ENCODE data around the gene TMEM81.

Gene TMEM81, protein sequence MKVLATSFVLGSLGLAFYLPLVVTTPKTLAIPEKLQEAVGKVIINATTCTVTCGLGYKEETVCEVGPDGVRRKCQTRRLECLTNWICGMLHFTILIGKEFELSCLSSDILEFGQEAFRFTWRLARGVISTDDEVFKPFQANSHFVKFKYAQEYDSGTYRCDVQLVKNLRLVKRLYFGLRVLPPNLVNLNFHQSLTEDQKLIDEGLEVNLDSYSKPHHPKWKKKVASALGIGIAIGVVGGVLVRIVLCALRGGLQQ

GRCh38 chr1:205084360-205084759, at the start of gene TMEM81:
TMEM81 (minus strand) TSS chr1:205084460; CDS start chr1:205084320, 140 bp downstream.
- no peak for DNase-seq (ENCODE audit: low read depth in 2 of 2, low spot score in 1 of 2)

DNA sequence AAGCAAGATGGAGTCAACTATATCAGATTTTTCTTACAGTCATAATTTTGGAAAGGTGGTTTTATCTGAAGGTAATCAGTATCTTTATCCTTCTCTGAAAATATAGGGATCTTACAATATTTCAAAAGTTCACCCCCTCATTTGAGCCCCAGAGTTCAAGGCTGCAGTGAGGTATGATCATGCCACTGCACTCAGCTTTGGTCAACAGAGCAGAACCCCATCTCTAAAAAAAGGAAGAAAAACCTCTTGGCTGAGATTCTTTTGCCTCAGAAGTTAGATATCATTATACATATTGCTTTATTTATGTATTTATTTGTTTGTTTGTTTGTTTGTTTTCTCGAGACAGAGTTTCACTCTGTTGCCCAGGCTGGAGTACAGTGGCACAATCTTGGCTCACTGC, 49.0 kb upstream of the TMEM81 start:
- no peak for DNase-seq (ENCODE audit: low read depth in 2 of 2, low spot score in 1 of 2)

DNA sequence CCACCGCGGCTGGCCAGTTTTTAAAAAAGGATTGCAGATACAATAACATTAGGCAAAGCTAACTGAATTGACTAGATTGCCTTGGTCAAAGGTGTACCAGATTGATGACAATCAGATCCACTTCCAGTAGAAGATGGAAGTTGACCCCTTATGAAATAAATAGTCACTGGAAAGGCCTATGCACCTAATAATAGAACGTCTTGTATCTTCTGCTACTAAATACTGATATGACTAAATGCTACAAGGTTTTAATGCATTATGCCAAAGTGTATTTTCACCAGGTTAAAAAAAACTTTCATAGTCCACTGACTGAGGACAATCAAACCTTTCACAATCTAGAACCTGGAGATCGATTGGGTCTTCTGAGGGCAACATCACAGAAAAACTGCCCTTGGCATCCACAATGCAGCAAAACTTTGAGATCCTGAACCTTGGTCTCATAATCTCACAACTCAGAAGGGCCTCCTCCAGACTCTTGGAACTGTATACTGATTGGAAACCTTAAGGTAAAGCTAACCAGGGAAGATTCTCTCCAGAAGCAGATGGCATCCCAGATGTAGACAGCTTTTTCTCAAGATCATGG, 45.3 kb upstream of the TMEM81 start:
- DNase-seq (ENCODE audit: low read depth in 2 of 2, low spot score in 1 of 2), result no peak

DNA sequence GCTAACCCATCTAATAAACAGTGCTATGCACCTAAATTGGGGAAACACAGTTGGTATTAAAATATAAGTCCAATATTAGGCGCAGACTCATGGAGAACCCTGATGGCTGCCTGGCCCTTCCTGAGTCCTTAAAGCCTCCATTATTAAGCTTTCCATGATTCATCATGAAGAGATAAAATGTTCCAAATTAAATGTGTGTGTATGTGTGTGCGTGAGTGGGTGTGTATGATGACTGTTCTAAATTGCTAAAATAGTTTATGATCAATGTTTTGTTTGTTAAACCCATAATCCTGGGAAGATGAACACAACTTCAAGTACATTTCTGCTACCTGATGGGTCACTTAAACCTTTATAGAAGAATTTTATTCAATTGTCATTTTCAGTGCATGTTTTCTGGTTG, 43.8 kb upstream of the TMEM81 start:
- no peak for DNase-seq (ENCODE audit: low read depth in 2 of 2, low spot score in 1 of 2)

GRCh38 chr1:205127646-205128045, 43.4 kb upstream of the TMEM81 start:
- no peak for DNase-seq (ENCODE audit: low read depth in 2 of 2, low spot score in 1 of 2)

DNA sequence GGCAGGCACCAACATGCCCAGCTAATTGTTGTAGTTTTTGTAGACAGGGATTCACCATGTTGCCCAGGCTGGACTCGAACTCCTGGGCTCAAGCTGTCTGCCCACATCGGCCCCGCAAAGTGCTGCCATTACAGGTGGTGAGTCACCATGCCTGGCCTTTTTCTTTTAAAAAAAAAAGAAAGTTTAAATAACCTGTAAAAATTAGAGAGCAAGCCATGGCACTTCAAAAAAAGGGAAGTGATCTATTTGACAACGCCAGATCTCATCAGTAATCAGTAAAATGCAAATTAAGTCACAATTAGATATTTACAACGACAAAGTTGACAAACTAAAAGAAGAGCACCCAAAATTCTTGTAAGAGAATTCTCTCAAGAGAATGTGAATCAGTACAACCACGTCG, 40.5 kb upstream of the TMEM81 start:
- DNase-seq (ENCODE audit: low read depth in 2 of 2, low spot score in 1 of 2), result no peak

- no peak for DNase-seq (ENCODE audit: low read depth in 2 of 2, low spot score in 1 of 2)
These were observed 38.2 kb upstream of the TMEM81 start for GRCh38 chr1:205122489-205122882.

DNA sequence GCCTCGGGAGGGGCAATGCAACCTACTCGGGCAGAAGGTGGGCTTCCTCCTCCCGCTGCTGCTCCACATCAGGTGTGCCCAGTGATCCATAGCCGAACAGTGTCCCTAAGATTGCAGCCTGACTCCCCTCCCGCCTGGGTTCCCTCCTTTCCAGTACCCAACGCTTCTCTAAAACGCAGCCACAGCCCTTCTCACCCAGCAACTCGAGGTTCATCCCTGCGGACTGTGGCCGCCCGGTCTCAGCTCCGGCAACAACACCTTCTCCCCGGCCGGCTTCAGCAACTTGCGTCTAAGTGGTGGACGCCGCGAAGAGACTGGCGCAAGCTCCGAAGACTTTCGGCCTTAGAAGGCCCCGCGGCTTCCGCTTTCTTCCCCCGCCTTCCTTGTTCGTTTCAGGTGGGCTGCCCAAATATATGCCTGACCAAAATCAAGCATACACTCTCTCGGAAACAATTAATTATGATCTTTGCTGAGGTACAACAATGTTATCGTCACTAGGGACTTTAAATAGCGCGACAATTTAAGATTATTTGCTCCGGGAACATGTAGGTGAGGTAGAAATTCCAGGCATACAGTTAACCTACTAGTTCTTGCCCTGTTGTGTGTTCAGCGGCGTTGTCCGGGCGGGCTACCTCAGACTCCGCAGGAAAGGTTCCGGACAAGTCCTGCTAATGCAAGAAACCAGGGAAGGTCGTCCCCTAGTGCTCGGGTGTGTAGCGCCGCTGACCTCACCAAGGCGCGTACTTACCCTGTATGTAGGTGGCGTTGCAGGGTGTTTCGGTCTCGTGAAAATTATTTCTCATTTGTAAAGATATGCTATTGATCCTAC, 37.6 kb upstream of the TMEM81 start, which contains the start of gene RBBP5:
Gene RBBP5, minus strand, starts transcription at position 319 of the 829 bp plus-strand sequence. Its CDS starts 105 bp downstream, at position 214.
- peak; percentile 89 to 91 for DNase-seq (ENCODE audit: low read depth in 2 of 2, low spot score in 1 of 2)

- no peak for DNase-seq (ENCODE audit: low read depth in 2 of 2, low spot score in 1 of 2)
These were observed 34.5 kb upstream of the TMEM81 start for GRCh38 chr1:205118752-205119151.

DNA sequence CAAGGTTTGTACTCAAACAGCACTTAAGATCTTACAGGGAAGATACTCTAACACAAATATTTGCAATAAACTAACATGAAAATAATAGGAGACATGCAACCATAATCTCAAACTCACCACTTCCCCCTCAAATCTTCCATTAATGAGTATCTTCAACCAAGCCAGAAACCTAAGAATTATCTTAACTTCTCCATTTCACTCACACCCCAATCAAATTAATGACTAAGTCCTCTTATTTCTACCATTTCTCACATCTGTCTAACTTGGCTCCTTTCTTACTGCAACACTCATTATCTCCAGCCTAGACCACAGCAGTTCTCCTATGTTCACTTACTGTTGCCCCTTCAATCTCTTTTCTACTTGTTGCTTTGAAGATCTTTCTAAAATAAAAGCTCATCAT, 27.1 kb upstream of the TMEM81 start:
- no peak for DNase-seq (ENCODE audit: low read depth in 2 of 2, low spot score in 1 of 2)

DNA sequence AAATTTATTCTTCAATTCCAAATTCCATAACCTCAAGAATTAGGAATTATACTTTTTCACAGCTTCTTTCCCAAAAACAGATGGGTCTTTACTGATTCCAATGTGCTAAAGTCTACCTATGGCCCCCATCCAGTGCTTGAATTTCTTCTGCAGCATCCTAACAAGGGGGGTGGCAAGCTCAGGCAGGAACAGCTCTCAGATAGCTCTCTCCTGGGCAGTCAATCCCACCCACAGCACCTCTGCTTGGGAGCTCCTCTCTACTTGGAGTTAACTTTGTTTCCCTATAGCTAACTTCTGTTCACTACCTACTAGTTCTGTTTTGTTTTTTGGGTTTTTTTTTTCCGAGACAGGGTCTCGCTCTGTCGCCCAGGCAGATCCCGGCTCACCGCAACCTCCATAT, 25.5 kb upstream of the TMEM81 start:
- no peak for DNase-seq (ENCODE audit: low read depth in 2 of 2, low spot score in 1 of 2)

DNA sequence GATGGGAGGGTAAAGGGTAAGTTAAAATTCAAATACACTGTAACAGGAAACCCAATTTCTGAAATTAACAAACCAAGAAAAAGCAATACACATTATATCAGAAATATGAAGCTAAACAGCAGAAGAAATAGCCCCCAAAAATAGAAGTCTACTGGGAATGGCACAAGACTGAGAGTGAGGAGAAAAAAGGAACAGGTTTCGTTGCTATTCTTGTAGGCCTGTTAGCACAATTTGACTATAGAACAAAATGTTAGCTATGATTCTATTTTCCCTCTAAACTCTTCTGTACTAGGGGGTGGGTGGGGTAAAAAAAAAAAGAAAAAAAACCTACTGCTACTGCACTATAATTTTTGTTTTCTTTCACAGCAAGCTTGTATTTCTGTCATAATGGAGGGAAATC, 25.0 kb upstream of the TMEM81 start:
- no peak for DNase-seq (ENCODE audit: low read depth in 2 of 2, low spot score in 1 of 2)

DNA sequence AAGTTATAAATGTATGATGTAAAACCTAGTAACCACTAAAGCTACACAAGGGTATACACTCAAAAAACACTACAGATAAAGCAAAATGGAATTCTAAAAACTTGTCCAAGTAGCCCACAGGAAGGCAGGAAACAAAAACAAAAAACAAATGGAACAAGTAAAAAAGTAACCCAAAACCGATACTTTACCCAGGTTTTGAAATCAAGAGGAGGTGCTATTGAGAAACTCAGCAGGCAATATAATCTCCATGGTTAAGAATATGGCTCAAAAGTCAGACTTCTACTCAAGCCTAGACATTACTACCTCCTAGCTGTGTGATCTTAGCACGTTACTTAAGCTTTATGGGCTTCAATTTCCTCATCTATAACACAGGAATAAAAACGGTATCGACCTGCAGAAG, 24.2 kb upstream of the TMEM81 start:
- DNase-seq (ENCODE audit: low read depth in 2 of 2, low spot score in 1 of 2), result no peak

DNA sequence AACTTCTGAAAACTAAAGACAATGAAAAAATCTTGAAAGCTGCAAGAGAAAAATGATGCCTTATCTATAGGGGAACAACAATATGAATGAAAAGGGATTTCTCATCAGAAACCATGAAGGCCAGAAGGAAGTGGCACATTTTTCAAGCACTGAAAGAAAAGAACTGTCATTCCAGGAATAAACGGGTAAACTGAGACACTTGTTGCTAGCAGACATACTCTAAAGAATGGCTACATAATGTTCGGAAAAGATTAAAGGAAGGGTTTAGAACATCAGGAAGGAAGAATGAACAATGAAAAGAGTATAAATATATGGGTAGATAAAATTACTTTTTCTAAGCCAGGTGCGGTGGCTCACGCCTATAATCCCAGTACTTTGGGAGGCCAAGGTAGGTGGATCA, 23.1 kb upstream of the TMEM81 start:
- no peak for DNase-seq (ENCODE audit: low read depth in 2 of 2, low spot score in 1 of 2)

DNA sequence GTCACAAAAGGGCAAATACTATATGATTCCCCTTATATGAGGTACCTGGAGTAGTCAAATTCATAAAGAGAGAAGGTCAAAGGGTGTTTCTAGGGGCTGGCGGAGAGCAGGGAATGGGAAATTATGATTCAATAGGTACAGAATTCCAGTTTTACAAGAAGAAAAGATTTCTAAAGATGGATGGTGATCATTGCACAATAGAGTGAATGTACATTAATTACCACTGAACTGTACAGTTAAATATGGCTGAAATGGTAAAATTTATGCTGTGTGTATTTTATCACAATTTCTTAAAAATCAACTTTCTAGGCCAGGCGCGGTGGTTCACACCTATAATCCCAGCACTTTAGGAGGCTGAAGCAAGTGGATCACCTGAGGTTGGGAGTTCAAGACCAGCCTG, 18.1 kb upstream of the TMEM81 start:
- DNase-seq (ENCODE audit: low read depth in 2 of 2, low spot score in 1 of 2), result no peak

- DNase-seq (ENCODE audit: low read depth in 2 of 2, low spot score in 1 of 2), result no peak
These were observed 14.0 kb upstream of the TMEM81 start for GRCh38 chr1:205098242-205098641.

- DNase-seq (ENCODE audit: low read depth in 2 of 2, low spot score in 1 of 2), result no peak
These were observed 11.2 kb upstream of the TMEM81 start for GRCh38 chr1:205095422-205095821.

- no peak for DNase-seq (ENCODE audit: low read depth in 2 of 2, low spot score in 1 of 2)
These were observed 6.9 kb upstream of the TMEM81 start for GRCh38 chr1:205091043-205091740.

GRCh38 chr1:205088341-205088740, 4.1 kb upstream of the TMEM81 start:
- no peak for DNase-seq (ENCODE audit: low read depth in 2 of 2, low spot score in 1 of 2)

DNA sequence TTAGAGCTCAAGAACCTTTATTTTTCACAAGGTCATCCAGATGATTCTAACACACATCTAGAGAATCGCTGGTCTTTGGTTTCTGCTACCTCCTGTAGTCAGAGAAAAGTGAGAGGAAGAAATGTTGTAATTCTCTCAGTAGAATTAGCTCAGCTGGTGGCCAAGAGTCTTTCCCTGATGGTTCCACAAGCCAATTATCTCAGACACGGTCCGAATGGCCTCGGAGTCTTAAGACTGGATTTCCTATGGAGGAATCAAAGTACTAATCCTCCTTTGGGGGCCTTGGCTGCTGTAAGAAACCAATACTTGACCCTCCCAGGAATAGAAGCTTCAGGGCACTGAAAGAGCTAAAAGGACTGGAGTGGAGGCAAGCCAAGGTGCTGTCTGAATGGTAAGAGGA, 1.8 kb downstream of the TMEM81 start:
- DNase-seq (ENCODE audit: low read depth in 2 of 2, low spot score in 1 of 2), result no peak

GRCh38 chr1:205077934-205078311, 6.3 kb downstream of the TMEM81 start:
- no peak for DNase-seq (ENCODE audit: low read depth in 2 of 2, low spot score in 1 of 2)
